ENCODE data around the gene CSAD. TPM values are rescaled to one million over a fixed set of nuclear protein-coding genes. Genes with fewer than 3 reads are reported as not detected.
A peak's percentile ranks its signal among the peaks of the same experiment; 100 is the strongest.

Gene CSAD, protein sequence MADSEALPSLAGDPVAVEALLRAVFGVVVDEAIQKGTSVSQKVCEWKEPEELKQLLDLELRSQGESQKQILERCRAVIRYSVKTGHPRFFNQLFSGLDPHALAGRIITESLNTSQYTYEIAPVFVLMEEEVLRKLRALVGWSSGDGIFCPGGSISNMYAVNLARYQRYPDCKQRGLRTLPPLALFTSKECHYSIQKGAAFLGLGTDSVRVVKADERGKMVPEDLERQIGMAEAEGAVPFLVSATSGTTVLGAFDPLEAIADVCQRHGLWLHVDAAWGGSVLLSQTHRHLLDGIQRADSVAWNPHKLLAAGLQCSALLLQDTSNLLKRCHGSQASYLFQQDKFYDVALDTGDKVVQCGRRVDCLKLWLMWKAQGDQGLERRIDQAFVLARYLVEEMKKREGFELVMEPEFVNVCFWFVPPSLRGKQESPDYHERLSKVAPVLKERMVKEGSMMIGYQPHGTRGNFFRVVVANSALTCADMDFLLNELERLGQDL
- total RNA-seq = 10 to 100 TPM in 3 of 4 donors, 1 to 10 TPM in 1; 4.1 to 67.6 (median 42.6) TPM

DNA sequence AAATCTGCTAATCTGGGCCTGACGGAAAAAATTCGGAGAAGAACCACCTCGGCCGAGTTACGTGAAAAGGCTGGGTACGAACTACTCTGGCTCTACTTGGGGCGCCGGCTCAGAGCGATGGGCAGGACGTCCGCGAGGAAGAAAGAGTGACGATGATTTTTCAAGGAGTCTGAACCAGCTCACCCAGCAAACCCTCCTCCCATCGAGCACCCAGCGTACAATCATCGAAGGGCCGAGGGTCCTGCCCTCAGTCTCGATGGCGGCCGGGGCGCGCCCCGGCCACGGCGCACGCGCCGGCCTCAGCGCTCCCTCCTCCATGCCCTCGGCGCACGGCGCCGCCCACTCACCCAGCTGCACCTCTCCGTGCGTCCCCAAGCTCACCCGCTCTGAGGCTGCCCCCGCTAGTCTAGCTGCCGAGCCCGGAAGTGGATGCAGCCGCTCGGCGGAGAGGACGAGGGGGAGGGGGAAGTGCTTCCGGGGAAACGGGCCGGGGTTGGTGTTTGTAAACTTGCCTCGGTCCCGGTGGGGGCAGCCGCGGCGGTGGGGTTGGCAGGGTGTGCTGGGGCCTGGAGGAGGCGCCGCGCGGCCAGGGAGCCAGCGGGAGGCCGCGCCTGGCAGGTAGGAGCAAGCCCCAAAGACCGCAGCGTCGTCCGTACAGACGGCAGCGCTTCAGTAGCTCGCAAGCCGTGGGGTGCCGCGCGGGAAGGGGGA is at the start of gene CSAD, which contains the start of gene ZNF740:
CSAD (minus strand) TSS at position 706 of the 711 bp plus-strand sequence. CDS start 7,455 bp downstream, outside the sequence.
ZNF740 (plus strand) TSS at position 503 of the 711 bp plus-strand sequence. CDS start 1,262 bp downstream, outside the sequence.
- peak within 1 kb of the TSS; percentile 75 to 89 for H3K4me3 ChIP-seq
- intact Hi-C loops (cut with DNase I; ENCODE audit: low total_unique reads) = no loop called here

DNA sequence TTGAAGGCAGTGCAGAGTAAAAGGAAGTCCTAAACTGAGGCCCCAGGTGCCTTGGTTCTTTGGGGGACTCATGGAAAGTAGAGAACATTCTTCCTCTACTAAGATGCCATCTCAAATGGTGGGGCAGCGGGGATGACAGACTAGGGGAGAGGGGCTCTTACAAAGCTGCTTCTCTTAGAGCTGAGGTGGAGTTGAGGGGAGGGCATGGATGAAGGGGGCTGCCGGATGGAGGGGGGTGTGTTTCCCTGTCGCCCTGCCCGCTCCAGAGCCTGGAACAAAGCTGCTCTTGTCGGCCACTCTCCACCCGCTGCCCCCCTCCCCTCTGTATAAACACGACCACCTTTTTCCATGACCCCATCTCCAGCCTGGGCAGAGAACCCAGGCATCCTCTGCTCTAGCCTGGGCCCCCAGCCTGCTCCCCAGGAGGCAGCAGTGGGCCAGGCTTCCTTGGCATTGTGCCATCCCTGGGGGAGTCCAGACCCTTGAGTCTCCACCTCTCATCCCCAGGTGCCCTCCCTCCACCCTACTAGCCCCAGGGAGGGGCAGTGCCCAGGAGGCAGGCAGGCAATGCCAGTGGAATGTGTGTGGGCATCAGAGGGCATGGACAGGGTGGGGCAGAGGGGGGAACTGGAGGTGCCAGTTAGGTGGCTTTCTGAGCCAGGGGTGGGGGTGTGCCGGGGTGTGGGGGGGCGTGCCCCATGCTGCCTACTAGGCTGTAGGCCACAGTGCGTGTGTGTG is 49.6 kb upstream of the CSAD start:
- H3K4me3 ChIP-seq = no peak overlapping the region
- no peaks in the 10 kb centered on the region for H3K27me3 ChIP-seq
- no peak for TF ChIP-seq POLR2A (IDR thresholded peaks at IDR 0.05)
- TF ChIP-seq, protein P1, sequence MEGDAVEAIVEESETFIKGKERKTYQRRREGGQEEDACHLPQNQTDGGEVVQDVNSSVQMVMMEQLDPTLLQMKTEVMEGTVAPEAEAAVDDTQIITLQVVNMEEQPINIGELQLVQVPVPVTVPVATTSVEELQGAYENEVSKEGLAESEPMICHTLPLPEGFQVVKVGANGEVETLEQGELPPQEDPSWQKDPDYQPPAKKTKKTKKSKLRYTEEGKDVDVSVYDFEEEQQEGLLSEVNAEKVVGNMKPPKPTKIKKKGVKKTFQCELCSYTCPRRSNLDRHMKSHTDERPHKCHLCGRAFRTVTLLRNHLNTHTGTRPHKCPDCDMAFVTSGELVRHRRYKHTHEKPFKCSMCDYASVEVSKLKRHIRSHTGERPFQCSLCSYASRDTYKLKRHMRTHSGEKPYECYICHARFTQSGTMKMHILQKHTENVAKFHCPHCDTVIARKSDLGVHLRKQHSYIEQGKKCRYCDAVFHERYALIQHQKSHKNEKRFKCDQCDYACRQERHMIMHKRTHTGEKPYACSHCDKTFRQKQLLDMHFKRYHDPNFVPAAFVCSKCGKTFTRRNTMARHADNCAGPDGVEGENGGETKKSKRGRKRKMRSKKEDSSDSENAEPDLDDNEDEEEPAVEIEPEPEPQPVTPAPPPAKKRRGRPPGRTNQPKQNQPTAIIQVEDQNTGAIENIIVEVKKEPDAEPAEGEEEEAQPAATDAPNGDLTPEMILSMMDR (IDR thresholded peaks at IDR 0.05) = no peak
- intact Hi-C loops (cut with DNase I; ENCODE audit: low total_unique reads) = no loop called here
- no peak for DNase-seq
- peak overlapping the region in 1 of 2 donors; percentile 90 for H3K27ac ChIP-seq
- no peaks in the 10 kb centered on the region for H3K9me3 ChIP-seq
- peaks cover 0 to 14% of the 10 kb centered on the region in 2 donors for H3K4me1 ChIP-seq
- H3K36me3 ChIP-seq = no peaks in the 10 kb centered on the region

More for the DNA sequence above, at the start of gene CSAD, which contains the start of gene ZNF740:
- peak; percentile 97 for DNase-seq
- Histone ChIP-seq H3K27me3 (no peaks in the 10 kb centered on the region), H3K36me3 (no peaks in the 10 kb centered on the region), H3K4me1 (peaks cover 6 to 14% of the 10 kb centered on the region in 2 donors), H3K9me3 (no peaks in the 10 kb centered on the region), H3K27ac (peak within 1 kb of the TSS; percentile 93 to 95)
- TF ChIP-seq POLR2A (IDR thresholded peaks at IDR 0.05) = peak; percentile 81
- TF ChIP-seq, protein P1 (IDR thresholded peaks at IDR 0.05) = peak in 2 of 4 experiments; percentile 9 to 35

DNA sequence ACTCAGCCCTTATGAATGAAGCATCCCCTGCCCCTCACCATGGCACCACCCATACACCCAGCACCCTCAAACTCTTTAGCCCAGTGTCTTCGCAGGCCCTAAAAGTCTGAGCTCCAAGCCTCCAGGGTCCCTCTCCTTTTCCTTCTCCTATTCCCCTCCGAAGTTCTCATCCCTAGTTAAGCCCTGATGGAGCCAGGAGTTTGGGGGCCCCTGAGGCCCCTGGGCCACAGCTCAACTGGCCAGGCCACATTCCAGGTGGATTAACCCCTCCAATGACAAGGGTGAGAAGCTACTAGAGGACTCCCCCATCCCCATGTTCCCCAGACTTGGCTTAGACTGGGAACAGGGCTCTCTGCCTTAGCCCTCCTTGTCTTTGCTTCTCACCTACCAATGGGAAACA is 48.7 kb upstream of the CSAD start:
- Histone ChIP-seq H3K27me3 (no peaks in the 10 kb centered on the region), H3K36me3 (no peaks in the 10 kb centered on the region), H3K4me1 (peaks cover 1 to 14% of the 10 kb centered on the region in 2 donors), H3K9me3 (no peaks in the 10 kb centered on the region), H3K27ac (peak overlapping the region in 1 of 2 donors; percentile 20), H3K4me3 (no peak overlapping the region)
- no peak for DNase-seq
- TF ChIP-seq, protein P1 (IDR thresholded peaks at IDR 0.05) = no peak
- no peak for TF ChIP-seq POLR2A (IDR thresholded peaks at IDR 0.05)
- intact Hi-C loops (cut with DNase I; ENCODE audit: low total_unique reads) = no loop called here

DNA sequence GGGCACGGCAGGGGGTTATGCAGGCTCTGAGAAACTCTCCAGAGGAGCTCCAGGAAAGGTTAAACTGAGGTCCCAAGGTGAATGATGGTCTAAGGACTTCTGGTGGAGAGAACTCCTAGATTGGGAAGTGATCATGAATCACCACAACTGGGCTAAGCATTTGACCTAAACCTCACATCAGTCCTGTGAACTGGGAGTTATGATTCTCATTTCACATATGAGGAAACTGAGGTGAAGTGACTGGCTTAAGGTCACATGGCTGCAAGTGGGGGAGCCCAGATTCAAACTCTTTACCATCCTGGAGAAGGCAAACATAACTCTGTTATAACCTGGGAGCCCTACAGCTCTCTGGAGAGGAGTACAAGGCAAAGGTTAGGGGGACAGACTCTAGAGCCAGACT is 47.1 kb upstream of the CSAD start:
- H3K27me3 ChIP-seq = no peaks in the 10 kb centered on the region
- H3K4me3 ChIP-seq = no peak overlapping the region
- DNase-seq = no peak
- TF ChIP-seq, protein P1 (IDR thresholded peaks at IDR 0.05) = no peak
- TF ChIP-seq POLR2A (IDR thresholded peaks at IDR 0.05) = no peak
- peaks cover 8 to 19% of the 10 kb centered on the region in 2 donors for H3K4me1 ChIP-seq
- H3K36me3 ChIP-seq = no peaks in the 10 kb centered on the region
- H3K27ac ChIP-seq = no peak overlapping the region
- H3K9me3 ChIP-seq = no peaks in the 10 kb centered on the region
- intact Hi-C loops (cut with DNase I; ENCODE audit: low total_unique reads) = no loop called here

Data from uterus (tissue), 4 donors.